Measurements from ENCODE around the gene IRX4. TPM values are rescaled to one million over a fixed set of nuclear protein-coding genes. Genes with fewer than 3 reads are reported as not detected.

Gene IRX4
- total RNA-seq, 4 donors from 2014 or later, result 0.68 to 3.5 TPM; not detected in 2

GRCh38 chr5:1867114-1867814 is 15.5 kb downstream of the IRX4 start:
- TF ChIP-seq, protein P1, sequence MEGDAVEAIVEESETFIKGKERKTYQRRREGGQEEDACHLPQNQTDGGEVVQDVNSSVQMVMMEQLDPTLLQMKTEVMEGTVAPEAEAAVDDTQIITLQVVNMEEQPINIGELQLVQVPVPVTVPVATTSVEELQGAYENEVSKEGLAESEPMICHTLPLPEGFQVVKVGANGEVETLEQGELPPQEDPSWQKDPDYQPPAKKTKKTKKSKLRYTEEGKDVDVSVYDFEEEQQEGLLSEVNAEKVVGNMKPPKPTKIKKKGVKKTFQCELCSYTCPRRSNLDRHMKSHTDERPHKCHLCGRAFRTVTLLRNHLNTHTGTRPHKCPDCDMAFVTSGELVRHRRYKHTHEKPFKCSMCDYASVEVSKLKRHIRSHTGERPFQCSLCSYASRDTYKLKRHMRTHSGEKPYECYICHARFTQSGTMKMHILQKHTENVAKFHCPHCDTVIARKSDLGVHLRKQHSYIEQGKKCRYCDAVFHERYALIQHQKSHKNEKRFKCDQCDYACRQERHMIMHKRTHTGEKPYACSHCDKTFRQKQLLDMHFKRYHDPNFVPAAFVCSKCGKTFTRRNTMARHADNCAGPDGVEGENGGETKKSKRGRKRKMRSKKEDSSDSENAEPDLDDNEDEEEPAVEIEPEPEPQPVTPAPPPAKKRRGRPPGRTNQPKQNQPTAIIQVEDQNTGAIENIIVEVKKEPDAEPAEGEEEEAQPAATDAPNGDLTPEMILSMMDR (IDR thresholded peaks at IDR 0.05; ENCODE audit: low read depth), result no peak

DNA sequence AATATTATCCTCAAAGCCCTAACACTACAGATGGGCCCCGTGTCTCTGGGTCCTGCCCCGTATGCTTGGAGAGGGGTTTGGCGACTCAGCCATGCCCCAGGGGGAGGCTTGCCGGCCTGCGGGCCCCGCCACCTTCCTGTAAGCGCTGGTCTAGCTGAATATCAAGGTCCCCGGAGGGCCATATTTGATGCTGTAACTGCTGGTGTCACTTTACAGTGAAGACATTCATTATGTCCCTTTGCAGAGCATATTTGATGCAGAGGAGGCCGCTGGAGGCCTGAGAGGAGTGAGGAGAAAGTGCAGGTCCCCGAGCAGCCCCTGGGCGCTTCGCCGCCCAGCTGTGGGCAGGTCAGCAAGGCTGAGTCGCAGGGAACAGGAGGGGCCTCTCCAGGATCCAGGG is 16.8 kb downstream of the IRX4 start:
- TF ChIP-seq, protein P1 (IDR thresholded peaks at IDR 0.05; ENCODE audit: low read depth), result no peak

- TF ChIP-seq, protein P1 (IDR thresholded peaks at IDR 0.05; ENCODE audit: low read depth), result no peak
These were observed 17.2 kb downstream of the IRX4 start for GRCh38 chr5:1865486-1865885.

DNA sequence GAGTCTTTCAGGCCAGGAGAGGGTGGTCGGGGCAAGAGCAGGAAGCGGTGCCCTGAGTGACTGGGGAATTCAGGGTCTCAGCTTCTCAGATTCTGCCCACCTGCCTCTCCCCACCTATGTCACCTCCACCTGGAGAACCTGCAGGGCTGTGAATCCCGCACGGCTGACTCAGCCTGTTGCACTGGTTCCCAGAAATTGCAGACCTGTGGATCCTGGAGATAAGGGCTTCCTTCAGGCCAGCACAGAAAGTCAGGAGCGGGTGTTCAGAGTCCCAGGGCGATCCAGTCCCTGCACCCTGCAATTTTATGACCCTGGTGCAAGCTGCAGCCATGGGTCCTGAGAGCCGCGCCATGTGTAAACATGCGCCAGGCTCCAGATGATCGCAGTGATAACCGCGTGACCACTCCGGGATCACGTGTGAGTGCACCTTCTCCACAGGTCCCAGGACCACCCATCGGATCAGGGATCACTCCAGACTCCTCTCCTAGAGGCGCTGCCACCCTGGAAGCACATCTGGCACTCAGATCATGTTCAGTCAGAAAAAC is 17.8 kb downstream of the IRX4 start:
- TF ChIP-seq, protein P1 (IDR thresholded peaks at IDR 0.05; ENCODE audit: low read depth), result no peak

- TF ChIP-seq, protein P1 (IDR thresholded peaks at IDR 0.05; ENCODE audit: low read depth), result no peak
These were observed 21.8 kb downstream of the IRX4 start for GRCh38 chr5:1860949-1861348.

GRCh38 chr5:1860021-1860610 is 22.6 kb downstream of the IRX4 start:
- TF ChIP-seq, protein P1 (IDR thresholded peaks at IDR 0.05; ENCODE audit: low read depth), result no peak

DNA sequence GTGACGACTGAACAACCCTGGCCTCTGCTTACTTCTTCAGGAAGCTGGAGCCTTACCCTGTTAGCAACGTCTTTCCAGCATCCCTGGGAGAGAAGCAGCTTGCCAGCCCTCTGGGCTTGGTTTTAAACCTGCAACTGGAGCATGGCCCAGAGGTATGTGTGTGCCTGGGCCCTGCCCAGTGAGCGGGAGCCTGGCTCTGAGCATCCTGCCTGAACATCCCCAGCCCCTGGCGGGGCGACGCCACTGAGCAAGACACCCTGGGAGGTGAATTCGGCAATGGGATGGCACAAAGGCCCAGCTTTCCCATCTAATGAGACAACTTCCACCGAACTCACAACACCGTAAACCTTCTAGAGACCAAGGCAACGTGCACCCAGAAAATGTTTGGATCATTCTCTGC is 23.6 kb downstream of the IRX4 start:
- TF ChIP-seq, protein P1 (IDR thresholded peaks at IDR 0.05; ENCODE audit: low read depth), result no peak
